ENCODE data around the gene NINJ1. TPM values are rescaled to one million over a fixed set of nuclear protein-coding genes. Genes with fewer than 3 reads are reported as not detected.
"Not testable (repeated sequence)": the region's sequence is repeated elsewhere in the genome, so short reads cannot be mapped to it uniquely, and the experiment has no call there.

Gene NINJ1
- polyA plus RNA-seq, 1 donor = 32.1 TPM

DNA sequence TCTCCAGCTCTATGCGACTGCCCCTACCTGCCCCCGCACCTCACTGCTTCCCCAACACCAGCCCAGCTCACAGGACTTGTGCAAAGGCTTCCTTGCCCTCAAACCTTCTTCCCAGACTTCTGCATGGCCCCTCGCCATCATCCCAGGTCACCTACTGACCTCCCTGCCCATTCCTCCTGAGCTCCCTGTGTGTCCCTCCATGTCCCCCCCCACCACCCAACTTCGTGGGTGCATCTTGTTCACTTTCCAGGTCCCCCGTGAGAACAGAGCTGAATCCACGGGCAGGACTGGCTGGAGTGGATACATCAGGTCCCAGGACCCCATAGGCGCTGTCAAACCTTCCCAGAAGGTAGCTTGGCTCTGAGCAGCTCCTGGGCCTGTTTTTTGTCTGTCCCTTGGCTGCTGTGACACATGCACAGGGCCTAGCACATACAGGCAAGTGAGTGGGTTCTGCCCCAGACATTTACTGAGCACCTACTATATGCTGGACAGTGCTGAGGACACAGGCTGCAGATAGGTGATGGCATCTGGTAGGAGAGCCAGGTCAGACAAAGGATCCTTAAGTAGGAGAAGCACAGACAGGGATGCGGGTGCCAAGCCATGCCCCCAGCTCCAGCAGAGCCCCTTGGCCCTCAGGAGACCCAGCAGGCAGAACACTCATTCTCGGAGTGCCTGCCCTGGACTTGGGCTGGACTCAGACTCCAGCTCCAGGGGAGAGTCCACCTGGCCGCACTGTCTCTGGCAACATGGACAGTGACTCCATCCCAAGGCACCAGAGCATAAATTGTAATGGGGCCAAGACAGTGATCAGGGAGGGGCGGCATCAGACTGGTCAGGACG lies 15.0 kb downstream of the NINJ1 start:
- no peak for DNase-seq

GRCh38 chr9:93117924-93118862 lies 15.9 kb downstream of the NINJ1 start:
- no peak for DNase-seq

GRCh38 chr9:93117521-93117920 lies 16.5 kb downstream of the NINJ1 start:
- not testable (repeated sequence) for DNase-seq

GRCh38 chr9:93116072-93116961 lies 17.7 kb downstream of the NINJ1 start:
- DNase-seq = no peak

DNA sequence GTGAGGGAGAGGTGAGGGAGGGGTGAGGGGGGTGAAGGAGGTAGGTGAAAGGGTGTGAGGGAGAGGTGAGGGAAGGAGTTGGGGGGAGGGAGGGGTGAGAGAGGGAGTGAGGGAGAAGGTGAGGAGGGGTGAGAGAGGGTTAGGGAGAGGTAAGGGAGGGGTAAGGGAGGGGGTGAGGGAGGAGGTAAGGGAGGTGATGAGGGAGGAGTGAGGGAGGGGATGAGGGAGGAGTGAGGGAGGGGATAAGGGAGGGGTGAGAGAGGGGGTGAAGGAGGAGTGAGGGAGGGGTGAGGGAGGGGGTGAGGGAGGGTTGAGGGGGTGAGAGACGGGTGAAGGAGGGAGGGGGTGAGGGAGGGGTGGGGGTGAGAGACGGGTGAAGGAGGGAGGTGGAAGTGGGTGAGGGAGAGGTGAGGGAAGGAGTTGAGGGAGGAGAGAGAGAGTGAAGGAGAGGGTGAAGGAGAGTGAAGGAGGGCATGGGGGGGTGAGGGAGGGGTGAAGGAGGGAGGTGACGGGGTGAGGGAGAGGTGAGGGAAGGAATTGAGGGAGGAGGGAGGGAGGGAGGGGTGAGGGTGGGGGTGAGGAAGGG lies 18.5 kb downstream of the NINJ1 start:
- no peak for DNase-seq

DNA sequence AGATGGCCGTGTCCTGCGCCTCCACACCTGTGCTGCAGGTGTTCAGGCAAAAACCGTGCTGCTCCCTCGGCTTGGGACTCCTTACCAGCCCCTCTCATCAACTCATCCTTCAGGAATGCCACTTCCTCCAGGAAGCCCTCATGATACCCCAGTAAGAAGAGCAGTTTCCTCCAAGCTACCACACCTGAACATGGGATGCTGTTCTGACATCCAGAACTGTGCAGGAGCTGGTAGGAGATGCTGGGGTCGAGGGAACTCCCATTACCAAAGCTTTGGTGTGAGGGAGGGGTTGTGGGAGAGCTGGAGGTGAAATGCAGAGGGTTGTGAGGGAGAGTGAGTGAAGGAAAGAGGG lies 19.1 kb downstream of the NINJ1 start:
- no peak for DNase-seq

DNA sequence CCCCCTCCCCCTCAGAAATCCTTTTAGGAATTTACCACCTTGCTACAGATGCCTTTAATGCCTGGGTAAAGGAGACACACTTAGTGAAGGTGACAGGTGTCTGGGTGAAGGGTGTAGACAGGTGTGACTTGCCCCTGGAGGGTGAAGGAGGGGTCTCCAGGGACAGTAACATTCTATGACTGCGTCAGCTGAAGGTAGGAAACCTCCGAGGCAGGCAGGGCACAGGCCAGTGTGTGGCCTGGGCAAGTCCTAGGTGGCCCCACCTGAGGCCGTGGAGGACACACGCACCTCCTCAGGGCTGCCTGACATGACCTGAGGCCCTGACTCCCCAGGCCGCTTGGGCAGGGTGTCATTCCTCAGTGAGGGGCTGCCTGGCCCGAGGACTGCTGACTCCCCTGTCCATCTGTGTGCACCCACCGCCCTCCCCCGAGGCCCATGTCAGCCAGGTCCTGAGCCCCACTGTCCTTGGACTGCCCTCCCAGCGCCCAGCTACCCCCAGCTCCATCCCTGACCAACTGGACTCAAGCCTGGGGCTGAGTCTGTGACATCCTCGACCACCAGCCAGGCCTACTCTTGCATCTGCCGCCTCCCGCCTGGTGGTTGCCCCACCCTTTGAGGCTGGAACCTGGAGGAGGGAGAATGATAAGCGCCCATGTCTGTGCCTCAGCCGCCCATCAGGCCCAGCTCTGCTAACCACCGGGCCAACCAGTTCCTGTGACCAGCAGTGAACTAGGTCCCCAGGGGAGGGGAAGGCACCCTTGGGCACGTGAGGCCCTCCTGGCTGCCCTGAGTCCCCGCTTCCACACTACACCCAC lies 19.7 kb downstream of the NINJ1 start:
- no peak for DNase-seq

- no peak for DNase-seq
Measured at GRCh38 chr9:93112864-93113389, 21.1 kb downstream of the NINJ1 start.

DNA sequence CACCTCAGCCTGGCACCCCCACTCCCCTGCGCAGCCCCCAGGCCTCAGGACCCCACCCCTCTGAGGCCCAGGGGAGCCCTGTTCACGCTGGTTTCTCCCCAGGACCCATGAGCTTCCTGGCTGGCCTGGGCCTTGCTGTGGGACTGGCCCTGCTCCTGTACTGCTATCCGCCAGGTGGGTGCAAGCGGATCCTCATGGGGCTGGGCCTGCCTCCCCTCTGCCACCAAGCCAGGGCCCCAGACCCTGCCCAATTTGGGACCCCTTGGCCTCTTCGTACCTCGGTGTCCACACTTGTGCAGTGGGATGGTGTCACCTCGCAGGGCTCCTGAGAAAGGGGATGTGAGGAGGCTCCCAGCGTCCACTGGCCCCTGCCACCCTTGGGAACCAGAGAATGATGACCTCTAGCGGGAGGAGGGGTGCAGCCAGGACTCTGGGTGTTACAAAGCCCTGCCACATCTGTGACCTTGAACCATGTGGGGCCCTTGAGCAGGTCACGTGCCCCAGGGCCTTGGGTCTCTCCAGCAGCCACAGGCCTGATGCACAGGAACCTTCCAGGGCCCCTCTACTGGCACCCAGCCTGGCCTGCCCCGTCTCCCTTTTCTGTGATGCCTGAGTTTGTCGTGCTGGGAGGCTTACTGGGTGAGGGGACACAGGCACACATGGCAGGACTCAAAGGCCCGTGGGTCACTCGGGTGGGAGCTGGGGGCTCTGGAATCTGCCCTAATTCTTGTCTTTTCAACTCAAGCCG lies 21.8 kb downstream of the NINJ1 start:
- no peak for DNase-seq

GRCh38 chr9:93111371-93112115 lies 22.5 kb downstream of the NINJ1 start:
- no peak for DNase-seq

- no peak for DNase-seq
Measured at GRCh38 chr9:93111001-93111370, 23.1 kb downstream of the NINJ1 start.

- no peak for DNase-seq
Measured at GRCh38 chr9:93110311-93110855, 23.7 kb downstream of the NINJ1 start.

DNA sequence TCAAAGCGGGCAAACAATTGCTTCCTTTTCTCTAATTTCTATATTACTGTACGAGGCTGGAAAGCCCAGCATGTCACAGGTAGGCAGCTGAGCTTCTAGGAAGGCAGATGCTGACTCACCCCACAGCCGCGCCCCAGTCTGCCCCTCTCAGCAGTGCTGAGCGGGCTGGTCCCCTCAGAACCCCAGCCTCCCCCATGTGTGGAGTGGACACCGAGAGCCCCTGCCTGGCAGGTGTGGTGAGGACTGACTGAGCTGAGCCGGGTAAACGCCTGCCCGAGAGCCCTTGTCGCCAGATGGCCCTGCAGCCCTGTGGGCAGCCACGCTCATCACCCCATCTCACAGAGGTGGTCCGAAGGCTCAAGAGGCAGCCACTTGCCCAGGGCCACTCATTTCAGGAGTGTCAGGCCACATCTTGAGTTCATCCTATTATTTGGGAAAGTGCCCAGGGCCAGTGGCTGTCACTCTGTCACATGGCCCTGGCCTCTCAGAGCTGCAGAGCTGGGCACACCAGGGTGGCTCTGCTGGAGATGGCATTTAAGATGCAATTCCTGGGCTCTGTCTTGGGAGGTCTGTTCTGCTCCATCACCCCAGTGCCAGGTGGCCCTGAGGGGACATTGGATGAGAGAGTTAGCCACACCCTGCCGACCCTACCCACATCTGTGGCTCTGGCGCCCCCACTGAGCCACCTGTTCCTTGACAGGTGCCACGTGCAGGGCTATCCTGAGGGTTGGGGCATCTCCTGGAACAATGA lies 25.6 kb downstream of the NINJ1 start:
- DNase-seq = no peak

- no peak for DNase-seq
Measured at GRCh38 chr9:93107825-93108161, 26.3 kb downstream of the NINJ1 start.

- no peak for DNase-seq
Measured at GRCh38 chr9:93107151-93107824, 26.8 kb downstream of the NINJ1 start.

DNA sequence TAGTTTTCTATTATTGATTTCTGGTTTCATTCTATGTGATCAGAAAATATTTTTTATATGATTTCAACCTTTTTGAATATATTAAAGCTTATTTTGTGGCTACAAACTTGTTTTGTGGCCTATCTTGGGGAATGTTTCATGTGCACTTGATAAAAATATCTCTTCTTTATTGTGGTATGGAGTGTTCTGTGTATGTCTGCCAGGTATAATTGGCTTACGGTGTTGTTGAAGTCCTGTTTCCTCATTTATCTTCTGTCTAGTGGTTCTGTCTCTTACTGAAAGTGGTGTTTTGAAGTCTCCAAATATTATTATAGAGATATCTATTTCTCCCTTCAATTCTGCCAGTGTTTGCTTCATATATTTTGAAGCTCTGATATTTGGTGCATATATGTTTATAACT lies 28.4 kb downstream of the NINJ1 start:
- DNase-seq = no peak

- DNase-seq = not testable (repeated sequence)
Measured at GRCh38 chr9:93101086-93101485, 33.0 kb downstream of the NINJ1 start.

GRCh38 chr9:93100276-93100636 lies 33.8 kb downstream of the NINJ1 start:
- no peak for DNase-seq

Data from hindlimb muscle (tissue), 1 donor.